Activated CD4-positive, alpha-beta T cell treated with anti-CD3 and anti-CD28 coated beads, Interleukin-2, amount 50 U/mL, for 1 hour (primary cell): ENCODE results near the gene GPR18.

Source experiments
- DNase-seq: peaks from one replicate; pipeline ENCODE4 v3.0.0-alpha.2; 2020

GPR18 gene

DNA sequence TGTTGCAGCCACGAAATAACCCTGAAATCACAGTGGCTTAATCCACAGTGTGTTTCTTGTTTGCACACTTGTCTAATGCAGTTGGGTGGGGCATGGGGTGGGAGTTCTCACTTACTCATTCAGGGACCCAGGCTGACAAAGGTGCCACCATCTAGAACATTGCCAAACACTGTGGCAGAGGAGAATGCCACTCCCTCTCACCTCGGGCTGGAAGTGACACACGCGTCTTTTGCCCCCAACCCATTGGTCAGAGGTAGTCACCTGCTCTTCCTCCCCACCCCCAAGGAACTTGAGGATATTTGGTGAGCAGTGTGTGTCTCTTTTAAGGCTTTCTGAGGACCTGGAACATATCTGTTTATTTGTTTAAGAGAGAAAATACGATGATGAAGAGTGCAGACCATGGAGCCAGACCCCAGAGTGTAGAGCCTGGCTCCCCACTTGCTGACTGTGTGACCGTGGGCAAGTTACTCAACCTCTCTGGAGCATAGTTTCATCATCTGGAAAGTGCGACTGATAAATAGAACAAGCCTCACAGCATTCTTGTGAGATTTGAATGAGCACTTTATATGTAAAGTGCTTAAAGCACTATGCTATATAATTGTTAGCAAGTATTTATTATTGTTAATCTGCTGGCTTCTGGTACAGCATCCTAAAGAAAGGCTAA, 31.6 kb upstream of the GPR18 start:
- DNase-seq: no peak

DNA sequence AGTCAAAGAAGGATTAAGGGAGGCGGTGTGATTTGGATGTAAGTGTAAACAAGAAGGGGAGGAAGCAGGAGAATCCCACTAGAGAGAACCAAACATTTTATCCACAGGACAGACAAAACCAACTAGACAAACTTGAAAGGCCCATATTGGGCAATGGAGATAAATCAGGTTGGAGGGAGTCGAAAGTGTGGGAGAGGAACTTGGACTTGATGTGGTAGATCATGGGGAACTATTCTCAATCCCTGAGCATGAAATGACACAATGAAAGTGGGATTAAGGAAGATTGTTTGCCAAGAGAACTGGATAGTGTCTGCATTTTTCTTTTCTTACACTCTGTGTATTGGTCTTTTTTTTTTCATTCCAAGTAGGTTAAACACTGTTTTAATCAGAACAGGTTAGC, 31.1 kb upstream of the GPR18 start:
- DNase-seq: no peak

DNA sequence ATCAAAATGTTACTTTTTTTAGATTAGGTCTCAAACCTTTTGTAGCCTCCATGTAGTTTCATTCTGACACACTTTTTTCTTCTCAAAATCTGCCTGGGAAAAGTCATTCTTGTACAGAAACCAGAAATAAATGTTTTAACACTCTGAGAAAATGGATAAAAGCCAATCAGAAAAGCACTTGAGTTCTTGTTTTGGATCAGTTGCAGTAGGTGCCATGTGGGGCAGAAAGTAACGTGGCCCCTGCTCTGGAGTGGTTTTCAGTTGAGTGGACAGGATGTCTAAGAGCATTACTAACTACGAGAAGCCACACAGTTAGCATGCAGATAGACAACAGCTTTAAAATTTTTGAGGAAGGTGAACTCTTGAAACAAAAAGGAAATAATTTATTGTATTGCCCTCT, 29.9 kb upstream of the GPR18 start:
- no peak for DNase-seq

GRCh38 chr13:99287551-99287950, 29.4 kb upstream of the GPR18 start:
- DNase-seq: no peak

DNA sequence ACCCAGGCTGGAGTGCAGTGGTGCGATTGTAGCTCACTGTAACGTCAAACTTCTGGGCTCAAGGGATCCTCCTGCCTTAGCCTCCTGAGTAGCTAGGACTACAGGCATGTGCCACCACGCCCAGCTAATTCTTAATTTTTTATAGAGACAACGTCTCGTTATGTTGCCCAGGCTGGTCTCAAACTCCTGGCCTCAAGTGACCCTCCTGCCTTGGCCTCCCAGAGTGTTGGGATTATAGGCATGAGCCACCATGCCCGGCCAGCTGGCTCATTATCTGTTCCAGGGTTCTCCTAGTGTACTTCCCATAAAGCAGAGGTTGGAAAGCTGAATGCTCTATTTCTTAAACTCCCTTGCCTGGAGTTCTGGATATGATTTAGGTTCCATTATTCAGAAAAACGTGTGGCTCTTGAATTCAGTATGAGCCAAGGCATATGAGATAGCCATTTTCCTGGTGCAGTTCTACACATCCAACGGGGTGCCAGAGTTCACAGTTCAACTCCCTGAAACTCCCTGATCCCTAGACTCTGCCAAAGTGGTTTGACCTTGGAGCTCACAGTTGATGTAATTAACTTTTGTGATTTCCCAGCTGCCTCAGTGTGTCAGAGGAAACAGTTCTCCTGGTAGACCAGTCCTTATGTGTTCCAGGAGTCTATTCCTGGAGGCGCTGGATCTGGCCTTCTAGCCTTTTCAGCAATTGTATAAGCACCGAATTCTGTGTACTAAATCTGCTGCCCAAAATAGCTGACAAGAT, 27.4 kb upstream of the GPR18 start:
- DNase-seq: no peak

GRCh38 chr13:99282264-99283231, 24.4 kb upstream of the GPR18 start:
- DNase-seq: no peak

DNA sequence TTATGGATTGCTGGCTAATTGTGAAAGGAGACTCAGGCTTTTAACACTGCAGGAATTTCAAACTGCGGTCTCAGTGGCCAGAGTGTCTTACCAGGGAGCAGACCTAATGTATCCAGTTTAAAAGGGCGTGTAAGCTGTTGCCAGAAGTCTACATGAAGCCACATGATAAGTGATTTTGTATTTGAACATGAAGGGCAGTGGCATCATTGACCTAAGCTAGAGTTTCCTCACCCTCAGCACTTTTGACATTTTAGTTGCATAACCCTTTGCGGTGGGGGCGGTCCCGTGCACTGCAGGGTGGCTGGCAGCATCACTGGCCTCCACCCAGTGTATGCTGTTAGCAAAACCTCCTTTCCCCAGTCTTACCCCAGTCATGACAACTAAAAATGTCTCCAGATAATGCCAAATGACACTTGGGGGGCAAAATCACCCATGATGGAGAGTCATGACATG, 23.7 kb upstream of the GPR18 start:
- DNase-seq: peak; percentile 62

DNA sequence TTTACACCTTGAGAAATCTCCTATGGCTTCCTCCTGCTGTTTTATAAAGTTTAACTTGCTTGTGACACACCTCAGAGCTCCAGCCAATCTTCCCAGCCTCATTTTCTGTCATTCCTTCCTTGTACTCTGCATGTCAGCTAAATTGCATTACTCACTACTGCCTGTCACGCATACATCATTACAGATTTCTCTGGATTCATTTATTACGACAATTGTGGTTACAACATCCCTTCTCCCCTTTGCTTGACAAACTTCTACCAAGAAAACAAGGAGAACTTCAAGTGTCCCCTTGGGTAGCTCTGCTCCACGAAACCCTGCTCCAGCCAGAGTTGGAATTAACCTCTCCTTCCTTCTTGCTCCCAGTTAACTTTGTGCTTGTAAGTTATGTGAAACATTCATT, 22.0 kb upstream of the GPR18 start:
- no peak for DNase-seq

DNA sequence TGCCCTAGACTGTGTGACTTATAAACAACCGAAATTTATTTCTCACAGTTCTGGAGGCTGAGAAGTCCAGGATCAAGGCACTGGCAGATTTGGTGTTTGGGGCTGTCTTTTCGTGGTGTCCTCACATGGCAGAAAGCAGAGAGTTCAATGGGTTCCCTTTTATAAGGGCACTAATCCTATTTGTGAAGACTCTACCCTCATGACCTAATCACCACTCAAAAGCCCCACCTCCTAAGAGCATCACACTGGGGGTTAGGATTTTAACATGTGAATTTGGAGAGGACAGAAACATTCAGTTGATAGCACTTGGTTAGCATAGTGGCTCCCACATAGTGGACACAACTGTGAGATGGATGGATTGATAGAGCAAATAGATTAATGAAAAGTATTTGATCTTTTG, 21.5 kb upstream of the GPR18 start:
- DNase-seq: no peak

DNA sequence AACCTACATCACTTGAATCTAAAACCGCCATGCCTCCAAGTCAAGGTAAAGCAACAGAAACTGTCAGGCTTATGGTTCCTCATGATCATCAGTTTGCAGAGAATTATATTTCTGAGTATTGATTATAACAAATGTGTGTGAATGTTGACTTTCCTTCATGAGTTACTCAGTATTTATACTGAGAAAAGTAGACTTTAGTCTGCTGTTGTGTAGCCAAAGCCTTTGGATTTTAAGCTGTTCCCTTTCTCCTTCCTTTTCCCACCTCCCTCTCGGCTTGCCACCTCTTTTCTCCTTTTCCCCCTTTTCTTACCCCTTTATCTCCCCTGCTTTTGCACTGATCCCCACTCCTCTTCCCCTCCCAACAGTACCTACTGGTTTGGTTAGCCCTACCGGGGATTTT, 20.7 kb upstream of the GPR18 start:
- no peak for DNase-seq

GRCh38 chr13:99278200-99278599, 20.0 kb upstream of the GPR18 start:
- no peak for DNase-seq

GRCh38 chr13:99277629-99278028, 19.4 kb upstream of the GPR18 start:
- no peak for DNase-seq

DNA sequence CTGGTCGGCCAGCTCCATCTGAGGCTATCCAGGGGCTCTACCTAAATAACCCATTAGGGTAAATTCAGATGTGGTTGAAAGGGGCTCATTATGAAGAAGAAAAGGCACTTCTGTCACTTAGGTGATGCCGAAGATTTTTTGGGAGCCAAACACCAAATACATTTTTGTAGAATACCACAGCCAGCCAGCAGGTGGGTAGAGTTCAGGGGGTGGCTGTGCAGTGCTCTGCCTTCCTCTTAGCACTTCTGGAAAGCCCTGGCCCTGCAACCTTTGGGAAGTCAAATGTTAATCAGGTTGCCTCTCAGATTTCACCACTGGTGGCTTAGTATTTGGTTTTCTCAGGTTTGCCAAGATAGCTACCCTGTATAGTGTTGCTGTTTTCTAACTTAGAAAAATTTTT, 18.5 kb upstream of the GPR18 start:
- DNase-seq: no peak

GRCh38 chr13:99275093-99275469, 16.9 kb upstream of the GPR18 start:
- DNase-seq: peak; percentile 31

DNA sequence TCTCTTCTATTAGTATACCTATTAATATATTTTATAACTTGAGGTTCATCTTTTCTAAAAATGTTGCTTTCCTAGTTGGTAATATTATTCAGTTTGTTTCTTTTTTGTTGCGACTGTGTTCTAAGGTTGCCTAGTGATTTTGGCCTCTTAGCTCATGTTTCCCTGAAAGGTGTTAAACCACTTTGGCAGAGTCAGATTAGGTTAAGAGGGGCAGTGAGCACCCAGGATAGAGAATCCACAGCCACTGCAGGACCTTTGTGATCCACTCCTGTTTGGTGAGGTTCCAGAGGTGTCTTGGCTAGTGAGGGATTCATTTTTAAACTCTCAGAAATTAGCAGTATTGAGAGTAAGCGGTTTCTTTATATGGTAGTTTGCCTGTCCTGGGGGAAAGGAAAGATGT, 14.9 kb upstream of the GPR18 start:
- no peak for DNase-seq

GRCh38 chr13:99272481-99272880, 14.3 kb upstream of the GPR18 start:
- no peak for DNase-seq

GRCh38 chr13:99271249-99271648, 13.1 kb upstream of the GPR18 start:
- no peak for DNase-seq

GRCh38 chr13:99270518-99270917, 12.3 kb upstream of the GPR18 start:
- no peak for DNase-seq

GRCh38 chr13:99269627-99270241, 11.6 kb upstream of the GPR18 start:
- no peak for DNase-seq

DNA sequence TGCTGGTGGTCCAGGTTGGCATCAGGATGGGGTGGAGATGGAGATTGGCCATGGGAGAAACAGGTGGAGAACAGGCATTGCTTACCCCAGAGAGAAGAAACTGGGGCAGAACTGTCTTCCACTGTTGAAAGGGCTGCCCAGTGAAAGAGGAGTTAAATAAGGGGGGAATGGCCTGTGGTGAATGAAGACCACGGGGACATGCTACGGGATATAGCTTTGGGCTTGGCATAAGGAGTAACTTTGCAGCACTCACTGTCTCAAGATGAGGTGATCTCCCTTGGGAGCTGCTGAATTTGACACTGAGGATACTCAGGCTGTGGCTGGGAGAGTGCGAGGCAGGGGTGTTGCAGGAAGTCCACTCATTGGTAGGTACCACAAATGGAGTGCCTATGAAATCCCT, 10.6 kb upstream of the GPR18 start:
- no peak for DNase-seq

DNA sequence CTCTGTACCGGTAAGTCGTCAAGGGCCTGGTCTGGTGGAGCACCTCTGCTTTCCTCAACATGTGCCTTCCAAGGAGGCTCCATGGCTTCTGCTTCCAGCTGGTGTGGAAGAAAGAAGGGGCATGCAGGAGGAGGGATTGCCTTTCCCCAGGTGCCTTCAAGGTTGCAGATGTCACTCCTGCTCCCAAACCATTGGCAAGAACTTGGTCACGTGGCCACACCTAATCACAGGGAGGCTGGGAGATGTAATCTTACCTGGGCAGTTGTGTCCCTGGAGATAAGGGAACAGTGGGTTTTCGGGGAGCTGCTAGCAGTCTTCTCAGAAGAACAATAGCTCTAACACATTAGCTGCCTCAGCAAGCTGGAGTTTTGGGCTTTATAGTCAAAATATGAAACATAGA, 9.7 kb upstream of the GPR18 start:
- no peak for DNase-seq

- no peak for DNase-seq
Observed at GRCh38 chr13:99266827-99267226, 8.6 kb upstream of the GPR18 start.

- DNase-seq: no peak
Observed at GRCh38 chr13:99265821-99266426, 7.7 kb upstream of the GPR18 start.
